ENCODE results near the gene HK2. TPM values are rescaled to one million over a fixed set of nuclear protein-coding genes. Genes with fewer than 3 reads are reported as not detected.

HK2 gene
- total and polyA plus RNA-seq, 8 donors, result 4.8 to 45.2 (median 12.3) TPM

DNA sequence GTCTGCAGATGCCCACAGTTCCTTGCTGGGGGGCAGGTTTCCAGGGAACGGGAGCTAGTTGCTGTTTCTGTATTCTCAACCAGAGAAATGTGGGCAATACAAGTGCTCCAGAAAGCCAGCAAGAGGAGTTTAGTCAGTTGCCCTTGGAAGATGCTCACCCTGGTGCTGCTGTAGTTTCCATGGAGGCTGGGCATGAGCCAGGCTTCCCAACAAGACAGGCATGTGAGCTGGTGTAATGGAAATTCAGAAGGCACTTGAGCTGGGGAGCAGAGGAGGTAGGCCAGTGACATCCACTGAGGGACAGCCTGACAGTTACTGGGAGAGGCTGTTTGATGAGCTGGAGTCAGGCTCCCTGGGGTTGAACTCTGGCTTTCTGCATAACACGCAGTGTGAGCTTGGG, 7.7 kb downstream of the HK2 start:
- 94 to 100% (median 96%) methylated on average over 2 of the region's 2 CpGs for WGBS, 5 donors
- Histone ChIP-seq H3K27ac (no peak overlapping the region), H3K27me3 (no peaks in the 10 kb centered on the region), H3K4me3 (no peak overlapping the region), H3K9me3 (no peaks in the 10 kb centered on the region), H3K36me3 (no peaks in the 10 kb centered on the region), H3K4me1 (peaks cover 36 to 70% (median 41%) of the 10 kb centered on the region in 4 donors)
- intact Hi-C loops (cut with DNase I; ENCODE audit: low total_unique reads), result no loop called here
- no peak for DNase-seq
- no peak for TF ChIP-seq POLR2A (IDR thresholded peaks at IDR 0.05)
- no peak for TF ChIP-seq EP300 (IDR thresholded peaks at IDR 0.05)
- TF ChIP-seq, protein P1, sequence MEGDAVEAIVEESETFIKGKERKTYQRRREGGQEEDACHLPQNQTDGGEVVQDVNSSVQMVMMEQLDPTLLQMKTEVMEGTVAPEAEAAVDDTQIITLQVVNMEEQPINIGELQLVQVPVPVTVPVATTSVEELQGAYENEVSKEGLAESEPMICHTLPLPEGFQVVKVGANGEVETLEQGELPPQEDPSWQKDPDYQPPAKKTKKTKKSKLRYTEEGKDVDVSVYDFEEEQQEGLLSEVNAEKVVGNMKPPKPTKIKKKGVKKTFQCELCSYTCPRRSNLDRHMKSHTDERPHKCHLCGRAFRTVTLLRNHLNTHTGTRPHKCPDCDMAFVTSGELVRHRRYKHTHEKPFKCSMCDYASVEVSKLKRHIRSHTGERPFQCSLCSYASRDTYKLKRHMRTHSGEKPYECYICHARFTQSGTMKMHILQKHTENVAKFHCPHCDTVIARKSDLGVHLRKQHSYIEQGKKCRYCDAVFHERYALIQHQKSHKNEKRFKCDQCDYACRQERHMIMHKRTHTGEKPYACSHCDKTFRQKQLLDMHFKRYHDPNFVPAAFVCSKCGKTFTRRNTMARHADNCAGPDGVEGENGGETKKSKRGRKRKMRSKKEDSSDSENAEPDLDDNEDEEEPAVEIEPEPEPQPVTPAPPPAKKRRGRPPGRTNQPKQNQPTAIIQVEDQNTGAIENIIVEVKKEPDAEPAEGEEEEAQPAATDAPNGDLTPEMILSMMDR (IDR thresholded peaks at IDR 0.05), result no peak

DNA sequence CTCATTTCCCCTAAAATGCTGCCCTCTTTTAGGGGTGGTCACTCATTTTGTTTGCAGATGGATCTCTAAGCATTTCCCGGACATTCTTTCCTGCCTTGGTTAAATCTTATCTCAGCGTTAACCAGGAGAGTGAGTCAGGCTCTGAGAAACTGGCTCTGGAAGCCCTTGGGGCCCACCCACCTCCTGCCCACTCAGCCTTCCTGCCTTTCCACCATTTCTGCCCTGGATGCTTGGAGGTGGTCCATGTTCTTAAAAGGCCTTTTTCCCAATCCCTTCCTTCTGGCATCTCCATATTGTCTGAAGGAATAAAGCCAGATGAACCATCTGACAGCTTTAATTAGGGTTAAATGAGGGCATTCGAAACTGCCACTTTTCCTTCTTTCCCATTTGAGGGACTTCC, 9.5 kb downstream of the HK2 start:
- H3K4me1 ChIP-seq, result peaks cover 48 to 81% (median 51%) of the 10 kb centered on the region in 4 donors
- intact Hi-C loops (cut with DNase I; ENCODE audit: low total_unique reads), result no loop called here
- H3K4me3 ChIP-seq, result no peak overlapping the region
- WGBS, 5 donors, result 25 to 44% (median 34%) methylated on average over 3 of the region's 3 CpGs
- no peak for TF ChIP-seq EP300 (IDR thresholded peaks at IDR 0.05)
- TF ChIP-seq, protein P1 (IDR thresholded peaks at IDR 0.05), result no peak
- no peak for TF ChIP-seq POLR2A (IDR thresholded peaks at IDR 0.05)
- no peak for TF ChIP-seq POLR2AphosphoS5 (IDR thresholded peaks at IDR 0.05)
- H3K36me3 ChIP-seq, result no peaks in the 10 kb centered on the region
- peak overlapping the region; percentile 81 to 95 (median 88) for H3K27ac ChIP-seq
- DNase-seq, result peak in 1 of 2 donors; percentile 47
- H3K27me3 ChIP-seq, result no peaks in the 10 kb centered on the region
- no peaks in the 10 kb centered on the region for H3K9me3 ChIP-seq

DNA sequence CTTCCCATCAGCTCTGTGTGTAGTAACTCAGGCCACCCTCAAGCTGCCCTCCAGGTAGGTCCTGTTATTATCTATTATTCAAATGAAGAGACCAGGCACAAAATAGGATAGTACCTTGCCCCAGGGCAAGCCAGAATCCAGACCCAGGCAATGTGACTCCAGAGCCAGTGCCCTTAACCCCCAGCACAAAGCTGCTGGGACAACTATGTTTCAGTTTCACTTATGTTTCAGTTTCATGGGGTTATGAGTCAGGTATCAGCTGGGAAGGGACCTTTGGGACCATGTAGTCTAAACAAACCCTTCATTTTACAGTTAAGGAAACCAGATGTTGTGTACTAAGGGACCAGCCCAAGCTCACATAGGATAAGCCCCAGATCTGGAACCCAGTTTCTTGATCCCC, 10.0 kb downstream of the HK2 start:
- Histone ChIP-seq H3K9me3 (no peaks in the 10 kb centered on the region), H3K4me3 (no peak overlapping the region), H3K36me3 (no peaks in the 10 kb centered on the region), H3K27ac (peak overlapping the region; percentile 81 to 95 (median 88)), H3K4me1 (peaks cover 51 to 85% (median 55%) of the 10 kb centered on the region in 4 donors), H3K27me3 (no peaks in the 10 kb centered on the region)
- intact Hi-C loops (cut with DNase I; ENCODE audit: low total_unique reads), result no loop called here
- DNase-seq, result peak in 1 of 2 donors; percentile 89
- TF ChIP-seq, protein P1 (IDR thresholded peaks at IDR 0.05), result no peak
- peak in 2 of 3 donors; percentile 32 to 80 for TF ChIP-seq POLR2AphosphoS5 (IDR thresholded peaks at IDR 0.05)
- no peak for TF ChIP-seq EP300 (IDR thresholded peaks at IDR 0.05)

DNA sequence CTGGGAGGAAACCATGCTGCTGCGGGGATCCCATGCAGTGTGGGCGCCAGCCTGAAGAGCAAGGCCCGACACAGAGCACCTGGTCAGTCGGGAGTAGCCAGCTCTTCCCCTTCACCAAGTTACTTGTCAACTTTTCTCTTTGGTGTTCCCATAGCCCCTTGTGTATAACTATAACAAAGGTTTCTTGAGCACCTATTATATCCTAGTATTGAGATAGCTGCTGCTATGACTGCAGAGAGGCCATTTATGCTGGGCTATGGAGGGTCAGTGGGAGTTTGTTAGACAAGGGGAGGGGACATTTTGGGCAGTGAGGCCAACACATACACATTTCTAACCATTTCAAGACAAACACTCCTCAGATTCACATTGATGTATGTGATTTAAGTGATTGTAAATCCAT, 10.8 kb downstream of the HK2 start:
- Histone ChIP-seq H3K4me3 (no peak overlapping the region), H3K27me3 (no peaks in the 10 kb centered on the region), H3K4me1 (peaks cover 60 to 91% (median 63%) of the 10 kb centered on the region in 4 donors), H3K27ac (peak overlapping the region; percentile 81 to 95 (median 88)), H3K9me3 (no peaks in the 10 kb centered on the region), H3K36me3 (no peaks in the 10 kb centered on the region)
- DNase-seq, result no peak
- intact Hi-C loops (cut with DNase I; ENCODE audit: low total_unique reads), result no loop called here
- WGBS, 5 donors, result 88 to 98% (median 95%) methylated on average over 4 of the region's 4 CpGs
- TF ChIP-seq POLR2A (IDR thresholded peaks at IDR 0.05) (no peak), EP300 (IDR thresholded peaks at IDR 0.05) (no peak), POLR2AphosphoS5 (IDR thresholded peaks at IDR 0.05) (no peak)
- TF ChIP-seq, protein P1 (IDR thresholded peaks at IDR 0.05), result no peak
